ENCODE results near the gene GAL3ST1.
"Not testable (repeated sequence)": the region's sequence is repeated elsewhere in the genome, so short reads cannot be mapped to it uniquely, and the experiment has no call there.

Gene GAL3ST1

DNA sequence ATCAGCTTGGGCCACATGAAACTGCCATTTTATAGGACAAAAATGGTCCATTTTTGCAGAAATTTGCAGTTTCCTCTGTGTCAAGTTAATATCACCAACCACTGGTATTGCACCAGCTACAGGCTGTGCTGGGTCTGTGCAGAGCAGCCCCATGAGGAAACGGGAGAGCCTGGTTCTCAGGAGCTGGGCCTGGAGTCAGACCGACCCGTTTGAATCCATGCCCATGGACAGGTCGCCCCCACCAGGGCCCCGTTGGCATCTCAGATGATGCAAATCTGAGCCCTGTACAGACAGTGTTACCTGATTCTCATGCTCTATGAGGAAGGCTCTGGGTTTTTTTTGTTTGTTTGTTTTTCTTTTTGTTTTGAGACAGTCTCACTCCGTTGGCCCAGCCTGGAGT, 18.1 kb downstream of the GAL3ST1 start:
- TF ChIP-seq, protein P1, sequence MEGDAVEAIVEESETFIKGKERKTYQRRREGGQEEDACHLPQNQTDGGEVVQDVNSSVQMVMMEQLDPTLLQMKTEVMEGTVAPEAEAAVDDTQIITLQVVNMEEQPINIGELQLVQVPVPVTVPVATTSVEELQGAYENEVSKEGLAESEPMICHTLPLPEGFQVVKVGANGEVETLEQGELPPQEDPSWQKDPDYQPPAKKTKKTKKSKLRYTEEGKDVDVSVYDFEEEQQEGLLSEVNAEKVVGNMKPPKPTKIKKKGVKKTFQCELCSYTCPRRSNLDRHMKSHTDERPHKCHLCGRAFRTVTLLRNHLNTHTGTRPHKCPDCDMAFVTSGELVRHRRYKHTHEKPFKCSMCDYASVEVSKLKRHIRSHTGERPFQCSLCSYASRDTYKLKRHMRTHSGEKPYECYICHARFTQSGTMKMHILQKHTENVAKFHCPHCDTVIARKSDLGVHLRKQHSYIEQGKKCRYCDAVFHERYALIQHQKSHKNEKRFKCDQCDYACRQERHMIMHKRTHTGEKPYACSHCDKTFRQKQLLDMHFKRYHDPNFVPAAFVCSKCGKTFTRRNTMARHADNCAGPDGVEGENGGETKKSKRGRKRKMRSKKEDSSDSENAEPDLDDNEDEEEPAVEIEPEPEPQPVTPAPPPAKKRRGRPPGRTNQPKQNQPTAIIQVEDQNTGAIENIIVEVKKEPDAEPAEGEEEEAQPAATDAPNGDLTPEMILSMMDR (IDR thresholded peaks at IDR 0.05; ENCODE audit: low read depth, low read length), result no peak
- no peak for DNase-seq (ENCODE audit: extremely low read depth, low read depth)

DNA sequence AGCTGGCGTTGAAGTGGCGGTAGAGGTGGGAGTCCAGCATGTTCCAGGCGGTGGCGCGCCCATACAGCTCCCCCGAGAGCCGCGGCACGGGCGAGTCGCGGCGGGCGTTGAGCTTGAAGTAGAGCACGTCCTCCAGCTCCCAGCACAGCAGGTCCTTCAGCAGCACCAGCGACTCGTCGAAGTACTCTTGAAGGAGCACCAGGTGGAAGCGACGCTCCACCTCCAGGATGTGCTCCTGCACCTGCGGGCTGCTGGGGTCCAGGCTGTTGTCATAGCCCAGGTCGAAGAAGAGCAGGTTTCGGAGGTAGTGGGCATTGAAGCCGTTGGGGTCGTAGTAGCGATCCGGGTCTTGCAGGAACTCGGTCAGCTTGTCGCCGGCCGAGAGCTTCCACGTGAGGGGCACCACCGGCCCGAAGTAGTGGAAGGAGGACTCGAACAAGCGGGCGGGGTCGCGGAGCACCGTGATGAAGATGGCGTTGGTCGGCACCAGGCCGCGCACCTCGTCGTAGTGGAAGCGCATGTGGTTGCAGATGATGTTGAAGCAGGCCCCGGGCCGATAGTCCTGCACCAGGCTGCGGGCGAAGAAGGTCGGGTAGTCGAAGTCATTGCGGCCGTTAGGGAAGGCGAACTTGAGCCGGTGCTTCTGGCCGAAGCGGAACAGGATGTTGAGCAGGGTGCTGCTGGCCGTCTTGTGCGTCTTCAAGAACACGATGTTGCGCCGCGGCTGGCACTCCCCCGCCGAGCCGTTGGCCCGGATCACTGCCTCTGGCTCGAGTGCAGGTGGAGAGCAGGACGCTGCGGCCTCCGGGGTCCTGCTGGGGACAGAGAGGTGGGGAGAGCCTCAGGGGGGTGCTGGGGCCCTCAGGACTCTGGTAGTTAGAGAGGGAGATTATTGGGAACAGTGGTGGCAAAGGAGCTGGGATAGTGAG, 18.9 kb downstream of the GAL3ST1 start:
- TF ChIP-seq, protein P1 (IDR thresholded peaks at IDR 0.05; ENCODE audit: low read depth, low read length), result no peak
- DNase-seq (ENCODE audit: extremely low read depth, low read depth), result no peak

DNA sequence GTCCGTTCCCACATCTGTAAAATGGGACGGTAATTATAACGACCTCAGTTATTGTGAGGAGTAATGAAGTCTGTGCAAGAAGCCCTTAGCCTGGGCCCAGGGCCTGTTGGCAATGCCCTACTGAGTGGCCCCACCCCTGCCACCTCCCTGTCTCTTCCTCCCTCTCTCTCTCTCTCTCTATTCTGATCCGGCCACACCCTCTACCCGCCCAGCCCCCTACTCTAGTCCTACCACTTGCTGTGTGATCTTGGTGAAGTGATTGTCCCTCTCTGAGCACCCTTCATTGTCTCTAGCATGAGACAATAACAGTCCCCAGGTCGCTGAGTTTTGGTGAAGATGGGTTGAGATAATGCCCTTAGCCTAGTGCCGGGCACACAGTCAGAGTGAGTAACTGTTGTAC, 20.5 kb downstream of the GAL3ST1 start:
- DNase-seq (ENCODE audit: extremely low read depth, low read depth), result no peak
- TF ChIP-seq, protein P1 (IDR thresholded peaks at IDR 0.05; ENCODE audit: low read depth, low read length), result no peak

DNA sequence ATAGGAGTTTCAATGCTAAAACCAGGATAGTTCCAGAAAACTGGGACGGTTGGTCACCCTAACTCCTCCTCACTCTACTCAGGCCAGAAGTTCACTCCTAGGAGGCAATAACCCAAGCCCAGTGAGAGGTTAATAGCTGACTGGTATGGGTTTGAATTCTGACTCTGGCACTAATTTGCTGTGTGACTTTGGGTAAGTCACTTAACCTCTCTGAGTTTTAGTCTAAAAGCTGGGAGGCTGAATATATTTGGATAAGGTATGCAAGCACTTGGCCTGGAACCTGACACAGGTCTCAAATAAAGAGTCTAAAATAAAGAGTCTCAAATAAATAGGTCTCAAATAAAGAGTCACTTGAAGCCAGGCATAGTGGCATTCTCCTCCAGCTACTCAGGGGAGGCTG, 21.7 kb downstream of the GAL3ST1 start:
- TF ChIP-seq, protein P1 (IDR thresholded peaks at IDR 0.05; ENCODE audit: low read depth, low read length), result no peak
- no peak for DNase-seq (ENCODE audit: extremely low read depth, low read depth)

DNA sequence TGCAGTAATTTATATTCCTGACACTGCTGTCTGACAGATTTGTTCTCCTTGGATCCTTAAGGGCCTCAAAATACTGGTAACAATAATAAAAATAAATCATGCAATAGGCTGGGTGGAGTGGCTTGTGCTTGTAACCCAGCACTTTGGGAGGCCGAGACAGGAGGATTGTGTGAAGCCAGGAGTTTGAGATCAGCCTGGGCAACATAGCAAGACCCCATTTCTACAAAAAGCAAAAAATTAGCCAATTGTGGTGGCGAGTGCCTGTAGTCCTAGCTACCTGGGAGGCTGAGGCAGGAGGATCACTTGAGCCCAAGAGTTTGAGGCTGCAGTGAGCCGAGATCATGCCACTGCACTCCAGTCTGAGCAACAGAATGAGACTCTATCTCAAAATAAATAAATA, 22.7 kb downstream of the GAL3ST1 start:
- DNase-seq (ENCODE audit: extremely low read depth, low read depth), result not testable (repeated sequence)

DNA sequence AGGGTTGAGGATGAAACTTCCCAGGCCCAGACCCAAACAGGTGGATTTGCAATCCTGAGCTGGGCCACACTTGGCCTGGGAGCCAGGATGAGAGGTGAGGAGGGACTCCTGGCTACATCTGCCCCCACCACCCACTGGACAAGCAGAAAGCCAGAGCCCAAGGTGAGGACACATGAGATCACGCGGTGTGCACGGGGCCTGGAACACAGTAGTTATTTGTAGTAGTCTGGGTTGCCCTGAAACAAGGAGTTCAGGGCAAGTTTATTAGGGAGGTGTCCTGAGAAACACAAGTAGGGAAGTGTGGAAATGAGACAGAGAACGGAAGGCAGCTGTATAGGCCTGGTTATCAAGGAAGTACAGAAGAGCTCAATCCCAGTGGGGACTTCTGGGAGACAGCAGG, 27.3 kb downstream of the GAL3ST1 start:
- no peak for DNase-seq (ENCODE audit: extremely low read depth, low read depth)
- TF ChIP-seq, protein P1 (IDR thresholded peaks at IDR 0.05; ENCODE audit: low read depth, low read length), result no peak

DNA sequence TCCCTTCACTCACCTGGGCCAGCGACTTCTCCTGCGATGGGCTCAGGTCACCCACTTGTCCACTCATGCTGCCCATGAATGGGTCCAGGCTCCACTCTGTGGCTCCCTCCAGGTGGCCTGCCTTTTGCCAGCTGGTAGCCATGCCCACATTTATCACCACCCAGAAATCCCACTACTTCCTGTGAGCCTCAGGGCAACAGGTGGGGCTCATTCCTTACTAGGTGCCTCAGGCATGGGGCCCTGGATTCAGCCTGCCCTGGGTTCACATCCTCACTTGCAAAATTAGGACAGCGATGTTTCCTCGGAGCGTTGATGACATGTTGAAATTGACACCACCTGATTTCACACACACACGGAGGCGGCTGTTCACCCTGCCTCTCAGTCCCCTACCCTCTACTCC, 27.8 kb downstream of the GAL3ST1 start, which contains the start of gene SEC14L6:
SEC14L6 (minus strand) TSS at position 126 of the 400 bp plus-strand sequence; CDS start at position 67, 59 bp downstream.
- no peak for DNase-seq (ENCODE audit: extremely low read depth, low read depth)
- TF ChIP-seq, protein P1 (IDR thresholded peaks at IDR 0.05; ENCODE audit: low read depth, low read length), result no peak

Data from AG09319 (cell line).